NT2/D1 (cell line): ENCODE results near the gene CLCN7.

Experiments used
- DNase-seq: peaks from one replicate; pipeline ENCODE4 v3.0.0-alpha.2; 2011; ENCODE audit warnings: low read depth, low spot score
- H3K27me3 ChIP-seq: 2 replicates; pipeline ENCODE4 v1.6.0; 2011; ENCODE audit warnings: mild to moderate bottlenecking; ENCODE audit not compliant: insufficient read length, insufficient read depth
- H3K36me3 ChIP-seq: 2 replicates; pipeline ENCODE4 v1.6.1; 2011; ENCODE audit warnings: mild to moderate bottlenecking, low read length, mixed read lengths; ENCODE audit not compliant: insufficient read depth, insufficient read length
- H3K4me1 ChIP-seq: 2 replicates; pipeline ENCODE4 v1.5.1; 2011; ENCODE audit not compliant: insufficient read depth, insufficient read length
- H3K4me3 ChIP-seq: 2 replicates; pipeline ENCODE4 v1.5.1; 2011; ENCODE audit warnings: low read depth; ENCODE audit not compliant: insufficient read length
- H3K9ac ChIP-seq: 2 replicates; pipeline ENCODE4 v1.6.0; 2011; ENCODE audit warnings: low read depth; ENCODE audit not compliant: insufficient read length
- H3K9me3 ChIP-seq: 2 replicates; pipeline ENCODE4 v1.5.1; 2011; ENCODE audit warnings: mild to moderate bottlenecking, low read length; ENCODE audit not compliant: insufficient read depth
- SUZ12 ChIP-seq: IDR thresholded peaks from 2 replicates; pipeline ENCODE4 v1.6.1; 2011; ENCODE audit not compliant: insufficient read length, insufficient read depth; ENCODE audit errors: extremely low read depth
- YY1 ChIP-seq: IDR thresholded peaks from 2 replicates; pipeline ENCODE4 v1.6.1; 2011; ENCODE audit not compliant: insufficient read length, insufficient read depth
- ZNF274 ChIP-seq: IDR thresholded peaks from 2 replicates; pipeline ENCODE4 v1.6.1; 2011; ENCODE audit warnings: mild to moderate bottlenecking, low read depth, low read length

CLCN7 gene

GRCh38 chr16:1456951-1457350 is 17.9 kb downstream of the CLCN7 start:
- Histone ChIP-seq H3K36me3 (peaks cover 79% of the 10 kb centered on the region), H3K9me3 (no peaks in the 10 kb centered on the region), H3K4me1 (no peaks in the 10 kb centered on the region), H3K27me3 (no peaks in the 10 kb centered on the region), H3K9ac (no peak overlapping the region), H3K4me3 (no peak overlapping the region)
- TF ChIP-seq YY1 (no peak), ZNF274 (no peak), SUZ12 (no peak)
- no peak for DNase-seq

GRCh38 chr16:1455190-1456171 is 19.3 kb downstream of the CLCN7 start:
- peaks cover 82% of the 10 kb centered on the region for H3K36me3 ChIP-seq
- no peak for TF ChIP-seq ZNF274
- TF ChIP-seq YY1, result no peak
- TF ChIP-seq SUZ12, result no peak

GRCh38 chr16:1454561-1454960 is 20.3 kb downstream of the CLCN7 start:
- H3K4me3 ChIP-seq, result no peak overlapping the region
- TF ChIP-seq ZNF274 (no peak), YY1 (no peak), SUZ12 (no peak)
- no peak overlapping the region for H3K9ac ChIP-seq
- H3K9me3 ChIP-seq, result no peaks in the 10 kb centered on the region
- peaks cover 82% of the 10 kb centered on the region for H3K36me3 ChIP-seq
- no peak for DNase-seq
- H3K27me3 ChIP-seq, result no peaks in the 10 kb centered on the region
- no peaks in the 10 kb centered on the region for H3K4me1 ChIP-seq

More at GRCh38 chr16:1455190-1456171, 19.3 kb downstream of the CLCN7 start:
- Histone ChIP-seq H3K9me3 (no peaks in the 10 kb centered on the region), H3K4me3 (no peak overlapping the region), H3K9ac (no peak overlapping the region), H3K4me1 (no peaks in the 10 kb centered on the region), H3K27me3 (no peaks in the 10 kb centered on the region)
- DNase-seq, result no peak

- Histone ChIP-seq H3K4me1 (no peaks in the 10 kb centered on the region), H3K9me3 (no peaks in the 10 kb centered on the region), H3K36me3 (peaks cover 86% of the 10 kb centered on the region), H3K4me3 (no peak overlapping the region), H3K27me3 (no peaks in the 10 kb centered on the region), H3K9ac (no peak overlapping the region)
- TF ChIP-seq YY1, result no peak
- DNase-seq, result no peak
Measured at GRCh38 chr16:1453316-1453715, 21.5 kb downstream of the CLCN7 start.

GRCh38 chr16:1452530-1452929 is 22.3 kb downstream of the CLCN7 start:
- H3K4me1 ChIP-seq, result no peaks in the 10 kb centered on the region
- TF ChIP-seq ZNF274 (no peak), YY1 (no peak), SUZ12 (no peak)
- H3K9ac ChIP-seq, result no peak overlapping the region
- H3K36me3 ChIP-seq, result peaks cover 86% of the 10 kb centered on the region
- H3K9me3 ChIP-seq, result no peaks in the 10 kb centered on the region
- no peaks in the 10 kb centered on the region for H3K27me3 ChIP-seq
- no peak for DNase-seq
- H3K4me3 ChIP-seq, result no peak overlapping the region

- TF ChIP-seq ZNF274 (no peak), SUZ12 (no peak), YY1 (no peak)
- DNase-seq, result no peak
- Histone ChIP-seq H3K4me1 (no peaks in the 10 kb centered on the region), H3K9ac (no peak overlapping the region), H3K4me3 (no peak overlapping the region), H3K36me3 (peaks cover 90% of the 10 kb centered on the region), H3K27me3 (no peaks in the 10 kb centered on the region), H3K9me3 (no peaks in the 10 kb centered on the region)
Measured at GRCh38 chr16:1451702-1452392, 23.0 kb downstream of the CLCN7 start.

- TF ChIP-seq YY1, result no peak
- TF ChIP-seq ZNF274, result no peak
- TF ChIP-seq SUZ12, result no peak
- peak overlapping the region; percentile 1 for H3K9ac ChIP-seq
- no peak overlapping the region for H3K4me3 ChIP-seq
- DNase-seq, result no peak
- H3K4me1 ChIP-seq, result no peaks in the 10 kb centered on the region
- H3K27me3 ChIP-seq, result no peaks in the 10 kb centered on the region
- peaks cover 96% of the 10 kb centered on the region for H3K36me3 ChIP-seq
- no peaks in the 10 kb centered on the region for H3K9me3 ChIP-seq
Measured at GRCh38 chr16:1450841-1451240, 24.0 kb downstream of the CLCN7 start.
